Right atrium auricular region (tissue), 2 donors: ENCODE measurements around the gene SREBF2. TPM values are rescaled to one million over a fixed set of nuclear protein-coding genes. Genes with fewer than 3 reads are reported as not detected.
A peak's percentile ranks its signal among the peaks of the same experiment; 100 is the strongest.
"Not testable (repeated sequence)": the region's sequence is repeated elsewhere in the genome, so short reads cannot be mapped to it uniquely, and the experiment has no call there.

Experiments used
- DNase-seq: peaks from one replicate; pipeline ENCODE4 v3.0.0-alpha.2; 2019; ENCODE audit warnings: low spot score
- H3K27ac ChIP-seq, 2 donors: fragments of 200-600 bp; sonication (generic); 1 replicate in 1 of 2; 2 replicates in 1 of 2; pipeline ENCODE4 v1.5.1; 2016 to 2019
- H3K27me3 ChIP-seq, 2 donors: fragments of 200-600 bp; sonication (generic); one replicate each; pipeline versions ENCODE4 v1.5.1 to v1.6.0; 2017 to 2019
- H3K36me3 ChIP-seq: fragments of 200-600 bp; sonication (generic); one replicate; pipeline ENCODE4 v1.5.1; 2016
- H3K4me1 ChIP-seq, 2 donors: fragments of 200-600 bp; sonication (generic); one replicate each; pipeline versions ENCODE4 v1.5.1 to v1.6.0; 2017 to 2019
- H3K4me3 ChIP-seq, 2 donors: fragments of 200-600 bp; sonication (generic); 1 replicate in 1 of 2; 2 replicates in 1 of 2; pipeline ENCODE4 v1.5.1; 2017 to 2019; ENCODE audit warnings: mild to moderate bottlenecking in 1 of 2, moderate library complexity in 1 of 2
- H3K9me3 ChIP-seq, 2 donors: fragments of 200-600 bp; sonication (generic); one replicate each; pipeline ENCODE4 v1.5.1; 2019
- CTCF ChIP-seq, 2 donors: fragments of 200-600 bp; sonication (generic); IDR thresholded peaks; one replicate each; pipeline ENCODE4 v1.5.1; 2019; ENCODE audit warnings: antibody characterized with exemption in 2 of 2
- total RNA-seq, 2 donors: library from RNA; depleted of rRNA; stranded (reverse); fragments of >200 nt; gene quantifications; one replicate each; pipeline ENCODE4 v1.1.0, GENCODE V29; 2016

Gene SREBF2
- total RNA-seq, 2 donors from 2014 or later, result 45.6 to 61.4 TPM

GRCh38 chr22:41863472-41863871 lies 30.6 kb downstream of the SREBF2 start:
- no peak for TF ChIP-seq CTCF (IDR thresholded peaks at IDR 0.05)
- H3K27me3 ChIP-seq, result no peaks in the 10 kb centered on the region
- H3K36me3 ChIP-seq, result peaks cover 11% of the 10 kb centered on the region
- no peaks in the 10 kb centered on the region for H3K9me3 ChIP-seq
- H3K4me1 ChIP-seq, result peaks cover 0 to 26% of the 10 kb centered on the region in 2 donors
- DNase-seq, result no peak
- no peak overlapping the region for H3K27ac ChIP-seq
- no peak overlapping the region for H3K4me3 ChIP-seq

GRCh38 chr22:41868556-41868955 lies 35.7 kb downstream of the SREBF2 start:
- no peak for TF ChIP-seq CTCF (IDR thresholded peaks at IDR 0.05)
- DNase-seq, result no peak
- no peak overlapping the region for H3K27ac ChIP-seq
- peaks cover 0 to under 1% of the 10 kb centered on the region in 2 donors for H3K4me1 ChIP-seq
- H3K36me3 ChIP-seq, result peaks cover 51% of the 10 kb centered on the region
- no peaks in the 10 kb centered on the region for H3K9me3 ChIP-seq
- H3K4me3 ChIP-seq, result no peak overlapping the region
- H3K27me3 ChIP-seq, result no peaks in the 10 kb centered on the region

- not testable (repeated sequence) for H3K27ac ChIP-seq, H3K27me3 ChIP-seq, H3K4me3 ChIP-seq, H3K4me1 ChIP-seq, H3K9me3 ChIP-seq, DNase-seq
- H3K36me3 ChIP-seq, result peaks cover 53% of the 10 kb centered on the region
These were observed 37.2 kb downstream of the SREBF2 start for GRCh38 chr22:41870081-41870480.

- no peaks in the 10 kb centered on the region for H3K9me3 ChIP-seq
- no peaks in the 10 kb centered on the region for H3K27me3 ChIP-seq
- no peak overlapping the region for H3K27ac ChIP-seq
- H3K36me3 ChIP-seq, result peaks cover 60% of the 10 kb centered on the region
- TF ChIP-seq CTCF (IDR thresholded peaks at IDR 0.05), result no peak
- DNase-seq, result no peak
- no peak overlapping the region for H3K4me3 ChIP-seq
- peaks cover 0 to 4% of the 10 kb centered on the region in 2 donors for H3K4me1 ChIP-seq
These were observed 37.9 kb downstream of the SREBF2 start for GRCh38 chr22:41870786-41871185.

- Histone ChIP-seq H3K4me3 (no peak overlapping the region), H3K27me3 (no peaks in the 10 kb centered on the region), H3K9me3 (no peaks in the 10 kb centered on the region), H3K4me1 (peaks cover 0 to 4% of the 10 kb centered on the region in 2 donors), H3K27ac (peak overlapping the region; percentile 50), H3K36me3 (peaks cover 76% of the 10 kb centered on the region)
- TF ChIP-seq CTCF (IDR thresholded peaks at IDR 0.05), result no peak
- DNase-seq, result no peak
These were observed 40.5 kb downstream of the SREBF2 start for GRCh38 chr22:41873391-41873790.

- no peaks in the 10 kb centered on the region for H3K27me3 ChIP-seq
- no peak for TF ChIP-seq CTCF (IDR thresholded peaks at IDR 0.05)
- H3K4me3 ChIP-seq, result no peak overlapping the region
- H3K27ac ChIP-seq, result no peak overlapping the region
- peaks cover 0 to 4% of the 10 kb centered on the region in 2 donors for H3K4me1 ChIP-seq
- DNase-seq, result no peak
- H3K36me3 ChIP-seq, result peaks cover 75% of the 10 kb centered on the region
- H3K9me3 ChIP-seq, result no peaks in the 10 kb centered on the region
These were observed 41.2 kb downstream of the SREBF2 start for GRCh38 chr22:41874090-41874489.
